Right lung (tissue), 10 donors: Measurements from ENCODE around the gene POU4F3. TPM values are rescaled to one million over a fixed set of nuclear protein-coding genes. Genes with fewer than 3 reads are reported as not detected.
"Not testable (repeated sequence)": the region's sequence is repeated elsewhere in the genome, so short reads cannot be mapped to it uniquely, and the experiment has no call there.

ENCODE experiments used
- DNase-seq, 2 donors: peaks; one replicate each; pipeline ENCODE4 v3.0.0-alpha.2; 2013
- long read RNA-seq, 8 donors: transcript quantifications; one replicate each; lab custom pipeline, GENCODE V29; 2026
- polyA plus RNA-seq, 5 donors: library from polyadenylated mRNA; unstranded; fragments of 120-200 nt; gene quantifications; one replicate each; pipeline versions ENCODE4 v1.2.1 to v1.2.3, GENCODE V29; 2013; ENCODE audit warnings: inconsistent platforms in 1 of 5, low replicate concordance in 1 of 5; ENCODE audit not compliant: insufficient read length in 5 of 5, insufficient read depth in 1 of 5

POU4F3 gene
- polyA plus RNA-seq: under 1 TPM in 4 of 5 donors, not detected in 1; 0.06 to 0.13 (median 0.09) TPM
- long read RNA-seq, donor 1: 0 reads
- long read RNA-seq, donor 2: 0 reads
- long read RNA-seq, donor 3: 0 reads
- long read RNA-seq, donor 4: 0 reads
- long read RNA-seq, donor 5: 0 reads
- long read RNA-seq, donor 6: 0 reads
- long read RNA-seq, donor 7: 0 reads
- long read RNA-seq, donor 8: 0 reads

DNA sequence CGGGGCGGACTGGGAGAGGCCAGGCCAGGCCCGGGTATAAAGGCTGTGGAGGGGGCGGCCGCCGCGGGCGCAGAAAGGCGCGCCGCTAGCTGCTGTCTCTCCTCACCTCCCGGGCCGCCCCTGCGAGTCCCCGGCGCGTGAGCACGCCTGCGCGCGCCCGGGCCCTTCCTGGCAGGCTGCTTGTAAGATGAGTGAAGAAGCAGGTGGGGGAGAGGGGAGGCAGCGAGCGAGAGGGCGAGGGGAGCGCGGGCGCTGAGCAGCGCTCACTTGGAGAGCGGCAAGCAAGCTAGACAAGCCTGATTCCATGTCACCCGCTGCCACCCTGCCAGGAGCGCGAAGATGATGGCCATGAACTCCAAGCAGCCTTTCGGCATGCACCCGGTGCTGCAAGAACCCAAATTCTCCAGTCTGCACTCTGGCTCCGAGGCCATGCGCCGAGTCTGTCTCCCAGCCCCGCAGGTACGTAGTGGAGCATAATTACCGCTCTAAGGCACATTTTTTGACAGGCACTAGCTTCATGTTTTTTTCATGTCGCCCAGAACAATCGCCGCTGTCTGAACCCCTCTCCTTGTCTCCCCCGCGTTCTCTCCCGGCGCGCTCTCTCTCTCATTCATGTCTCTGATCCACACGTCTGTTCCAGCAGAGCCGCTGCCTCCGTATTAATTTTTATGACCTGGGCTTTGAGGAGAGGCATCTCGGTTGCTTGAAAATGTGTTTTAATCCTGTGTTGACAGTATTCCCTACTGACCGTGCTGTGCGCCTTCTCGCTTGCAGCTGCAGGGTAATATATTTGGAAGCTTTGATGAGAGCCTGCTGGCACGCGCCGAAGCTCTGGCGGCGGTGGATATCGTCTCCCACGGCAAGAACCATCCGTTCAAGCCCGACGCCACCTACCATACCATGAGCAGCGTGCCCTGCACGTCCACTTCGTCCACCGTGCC lies at the start of gene POU4F3:
Gene POU4F3 (plus strand): TSS at position 66 of the 941 bp plus-strand sequence. CDS start 274 bp downstream, at position 340.
- no peak for DNase-seq

DNA sequence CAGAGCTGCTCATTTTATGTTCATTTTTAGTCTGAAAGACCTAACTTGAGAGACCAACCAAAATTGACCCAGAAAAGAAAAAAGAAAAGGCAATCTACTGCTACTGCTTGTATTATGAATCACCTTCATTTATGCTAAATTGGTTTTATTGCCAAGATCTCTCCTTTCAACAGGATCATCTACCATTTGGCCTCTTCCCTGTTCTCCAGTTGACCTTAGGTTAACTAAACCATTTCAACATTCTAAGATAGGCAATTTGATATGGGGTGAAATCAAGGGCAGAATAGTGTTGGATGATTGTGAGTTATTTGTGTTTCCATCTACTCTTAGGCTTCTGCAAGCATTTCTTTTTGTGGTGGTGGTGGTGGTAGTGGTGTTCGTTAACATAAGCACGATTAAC lies 48.3 kb upstream of the POU4F3 start:
- DNase-seq: no peak

GRCh38 chr5:146291421-146292074 lies 47.1 kb upstream of the POU4F3 start:
- DNase-seq: peak; percentile 13 to 18

DNA sequence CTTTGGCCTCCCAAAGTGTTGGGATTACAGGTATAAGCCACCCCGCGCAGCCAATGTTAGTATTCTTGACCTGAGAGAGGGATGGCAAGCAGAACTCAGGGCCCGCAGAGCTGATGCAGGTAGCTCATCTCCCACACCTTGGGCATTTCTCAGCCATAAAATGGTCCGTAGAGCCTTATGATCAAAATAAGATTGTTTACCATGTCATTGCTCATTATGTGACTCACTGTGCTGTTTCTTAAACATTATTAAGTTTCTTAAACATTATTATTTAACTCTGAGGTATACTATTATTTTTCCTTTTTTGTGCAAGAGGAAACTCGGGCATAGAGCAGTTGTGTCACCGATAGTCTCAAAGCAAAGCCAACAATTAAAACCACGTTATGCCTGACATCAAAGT lies 42.4 kb upstream of the POU4F3 start:
- no peak for DNase-seq

- DNase-seq: not testable (repeated sequence)
Measured at GRCh38 chr5:146298920-146299319, 39.7 kb upstream of the POU4F3 start.

DNA sequence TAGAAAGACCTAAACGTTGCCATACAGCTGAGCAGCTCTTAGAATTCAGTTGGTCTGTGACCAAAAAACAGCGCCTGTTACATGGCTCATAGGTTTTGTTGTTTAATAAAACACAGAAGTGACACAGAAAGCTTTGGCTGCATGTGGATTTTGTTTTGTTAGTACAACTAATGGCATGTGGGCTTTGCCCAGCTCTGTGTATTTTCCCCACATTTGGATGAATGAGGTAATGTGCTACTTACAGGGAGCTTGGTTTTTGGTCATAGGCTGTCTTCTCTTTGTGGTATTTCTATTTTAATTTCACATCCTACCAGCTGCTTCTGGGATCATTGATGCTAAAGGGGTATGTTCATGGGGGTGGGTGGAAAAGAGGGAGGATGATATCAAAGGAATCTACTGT lies 37.0 kb upstream of the POU4F3 start:
- DNase-seq: no peak

GRCh38 chr5:146302406-146302805 lies 36.2 kb upstream of the POU4F3 start:
- no peak for DNase-seq

DNA sequence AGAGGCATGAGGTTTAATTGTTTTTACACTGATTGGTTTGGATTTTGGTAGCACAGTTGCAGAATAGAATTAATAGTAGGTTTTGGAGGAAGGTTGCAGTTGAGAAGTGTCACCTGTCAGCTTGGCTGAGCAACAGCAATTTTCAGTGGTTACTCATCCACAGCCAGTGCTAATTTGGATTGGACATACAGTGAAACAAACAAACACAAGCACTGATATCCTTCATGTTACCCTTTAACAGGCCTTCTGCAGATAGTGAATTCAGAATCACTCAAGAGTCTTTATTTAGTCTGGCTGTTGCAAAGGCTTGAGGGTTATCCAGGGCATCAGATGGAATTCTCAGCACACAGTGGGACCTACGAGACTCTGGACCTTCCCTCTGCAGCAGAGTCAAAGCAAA lies 31.8 kb upstream of the POU4F3 start:
- DNase-seq: no peak

GRCh38 chr5:146307796-146308195 lies 30.8 kb upstream of the POU4F3 start:
- no peak for DNase-seq

- no peak for DNase-seq
Measured at GRCh38 chr5:146310540-146310939, 28.1 kb upstream of the POU4F3 start.

- DNase-seq: no peak
Measured at GRCh38 chr5:146311278-146311677, 27.4 kb upstream of the POU4F3 start.

- DNase-seq: no peak
Measured at GRCh38 chr5:146313027-146313426, 25.6 kb upstream of the POU4F3 start.

DNA sequence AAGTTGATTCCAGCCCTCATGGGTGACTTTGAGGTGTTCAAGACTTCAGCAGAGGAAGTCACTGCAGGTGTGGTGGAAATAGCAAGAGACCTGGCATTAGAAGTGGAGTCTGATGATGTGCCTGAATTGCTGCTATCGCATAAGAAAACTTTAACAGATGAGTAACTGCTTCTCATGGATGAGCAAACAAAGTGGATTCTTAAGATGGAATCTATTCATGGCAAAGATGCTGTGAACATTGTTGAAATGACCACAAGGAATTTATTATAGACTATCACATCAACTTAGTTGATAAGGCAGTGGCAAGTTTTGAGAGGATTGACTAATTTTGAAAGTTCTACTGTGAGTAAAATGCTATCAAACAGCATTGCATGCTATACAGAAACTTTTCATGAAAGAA lies 17.1 kb upstream of the POU4F3 start:
- DNase-seq: no peak

- DNase-seq: no peak
Measured at GRCh38 chr5:146327257-146327870, 11.3 kb upstream of the POU4F3 start.

DNA sequence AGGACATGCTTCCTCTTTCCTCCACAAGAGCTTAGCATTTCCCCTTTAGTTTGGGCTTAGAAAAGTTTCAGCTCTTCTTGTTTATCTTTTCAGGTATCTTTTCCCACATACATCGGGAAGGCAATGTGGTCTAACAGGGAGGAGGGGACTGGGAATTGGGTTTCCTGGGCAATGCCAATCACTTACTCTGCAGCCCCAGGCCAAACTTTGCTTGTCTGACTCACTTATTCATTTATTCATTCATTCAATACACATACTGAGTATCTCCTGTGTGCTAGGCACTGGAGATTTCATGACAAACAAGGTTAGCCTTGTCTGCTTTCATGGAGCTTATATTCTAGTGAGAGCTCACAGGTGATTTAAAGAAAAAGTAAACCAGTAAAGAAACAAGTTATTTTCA lies 10.7 kb upstream of the POU4F3 start:
- no peak for DNase-seq

DNA sequence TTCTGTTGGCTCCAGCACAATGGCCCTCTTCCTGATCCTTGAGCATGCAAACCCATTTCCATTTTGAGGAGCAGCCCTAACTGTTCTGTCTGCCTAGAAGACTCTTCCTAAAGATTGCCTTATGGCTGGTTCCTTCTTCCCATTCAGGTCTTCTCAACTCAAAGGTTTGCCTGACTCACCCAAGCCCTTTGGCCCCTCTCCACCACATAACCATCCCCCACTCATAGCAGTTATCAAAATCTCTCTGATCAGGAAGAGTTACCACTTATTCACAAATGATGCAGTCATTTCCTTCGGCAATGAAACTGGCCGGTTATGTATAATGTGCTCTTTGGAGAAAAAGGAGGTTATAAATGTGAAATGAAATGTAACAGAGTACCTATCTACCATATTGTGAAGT lies 8.9 kb upstream of the POU4F3 start:
- no peak for DNase-seq

DNA sequence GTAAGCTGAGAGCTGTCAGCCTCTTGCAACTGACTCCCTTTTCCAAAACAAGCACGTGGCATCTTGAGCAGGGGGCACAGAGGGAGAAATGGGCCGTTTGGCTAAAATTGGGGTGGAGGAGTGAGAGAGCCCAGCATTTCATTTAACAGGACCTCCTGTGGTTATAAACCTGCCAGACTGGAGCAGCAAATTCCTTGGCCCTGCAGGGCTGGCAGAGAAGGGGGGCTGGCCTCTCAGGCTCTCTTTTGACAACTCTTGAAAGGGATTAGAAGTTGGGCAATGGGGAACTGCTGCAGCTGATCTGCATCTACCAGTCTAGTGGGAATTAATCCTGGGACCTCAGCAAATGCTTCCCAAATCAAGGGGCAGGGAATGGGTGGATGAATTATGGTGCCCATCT lies 7.2 kb upstream of the POU4F3 start:
- DNase-seq: no peak

- no peak for DNase-seq
Measured at GRCh38 chr5:146334074-146334533, 4.5 kb upstream of the POU4F3 start.

- no peak for DNase-seq
Measured at GRCh38 chr5:146336197-146336596, 2.4 kb upstream of the POU4F3 start.

DNA sequence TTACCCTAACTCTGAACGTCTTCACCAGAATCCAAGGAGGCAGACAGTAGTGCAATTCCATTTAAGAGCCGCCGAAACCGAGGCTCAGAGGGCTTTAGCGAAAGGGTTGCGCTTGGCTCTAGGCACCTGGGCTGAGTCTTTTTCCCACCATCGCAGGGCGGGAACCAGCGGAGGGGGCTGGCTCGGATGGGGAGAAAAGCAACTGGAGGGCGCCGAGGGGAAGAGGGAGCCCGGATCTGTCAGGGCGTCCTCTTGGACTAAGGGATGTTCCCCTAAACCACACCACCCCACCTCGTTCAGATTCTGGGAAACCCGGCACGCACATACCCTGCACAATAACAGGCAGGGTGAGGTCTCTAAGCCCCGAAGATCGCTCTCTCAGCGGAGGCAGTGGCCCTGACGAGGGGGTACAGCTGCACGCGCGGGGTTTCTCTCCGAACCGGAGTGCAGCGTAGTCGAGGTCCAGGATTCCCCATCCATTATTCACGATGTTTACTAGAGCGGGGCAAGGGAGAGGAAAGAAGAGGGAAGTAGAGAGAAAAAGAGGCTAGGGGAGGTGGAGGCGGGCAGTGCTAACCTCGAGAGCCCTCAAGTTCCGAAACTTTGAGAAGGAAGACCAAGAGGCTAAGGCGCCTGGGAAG lies 1.3 kb upstream of the POU4F3 start:
- no peak for DNase-seq

DNA sequence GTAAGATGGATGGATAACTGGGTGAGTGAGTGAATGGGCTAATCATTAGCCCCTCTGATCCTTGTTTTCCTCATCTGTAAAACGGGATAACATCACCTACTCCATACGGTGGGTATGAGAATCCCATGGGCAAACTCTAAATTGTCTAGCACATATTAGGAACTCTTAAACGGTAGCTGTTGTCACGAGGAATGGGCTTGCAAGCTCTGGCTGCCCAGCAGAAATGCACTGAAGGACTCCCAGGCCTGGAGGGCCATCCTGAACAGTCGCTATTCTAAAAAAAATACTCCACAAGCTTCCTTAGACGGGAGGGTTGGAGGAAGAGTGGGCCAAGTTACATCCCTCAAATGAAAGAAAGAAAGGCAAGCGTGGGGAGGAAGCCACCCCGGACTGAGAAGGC lies 711 bp upstream of the POU4F3 start:
- DNase-seq: no peak
